Superior temporal gyrus (tissue), 1 donor: ENCODE results near the gene FAM83C.

Experiments used
- DNase-seq: peaks from one replicate; pipeline ENCODE4 v3.0.0-alpha.2; 2016; ENCODE audit errors: extremely low spot score

Gene FAM83C

GRCh38 chr20:35298264-35298663 is 6.0 kb upstream of the FAM83C start:
- no peak for DNase-seq

- DNase-seq = no peak
Measured at GRCh38 chr20:35297740-35298139, 5.5 kb upstream of the FAM83C start.

GRCh38 chr20:35297155-35297554 is 4.9 kb upstream of the FAM83C start:
- no peak for DNase-seq

GRCh38 chr20:35296101-35296554 is 3.9 kb upstream of the FAM83C start:
- DNase-seq = no peak

- no peak for DNase-seq
Measured at GRCh38 chr20:35295674-35296073, 3.4 kb upstream of the FAM83C start.

- no peak for DNase-seq
Measured at GRCh38 chr20:35295058-35295457, 2.8 kb upstream of the FAM83C start.

- DNase-seq = no peak
Measured at GRCh38 chr20:35294293-35294685, 2.1 kb upstream of the FAM83C start.

- DNase-seq = no peak
Measured at GRCh38 chr20:35293303-35294292, 1.4 kb upstream of the FAM83C start.

- no peak for DNase-seq
Measured at GRCh38 chr20:35292504-35293285, 470 bp upstream of the FAM83C start.

- DNase-seq = no peak
Measured at GRCh38 chr20:35290887-35291417, 1.3 kb downstream of the FAM83C start.

GRCh38 chr20:35290186-35290886 is 1.9 kb downstream of the FAM83C start:
- DNase-seq = no peak

- DNase-seq = no peak
Measured at GRCh38 chr20:35288325-35289060, 3.7 kb downstream of the FAM83C start.

GRCh38 chr20:35287509-35288324 is 4.5 kb downstream of the FAM83C start:
- no peak for DNase-seq

- no peak for DNase-seq
Measured at GRCh38 chr20:35286899-35287508, 5.2 kb downstream of the FAM83C start.

GRCh38 chr20:35286077-35286898 is 5.9 kb downstream of the FAM83C start:
- DNase-seq = no peak

GRCh38 chr20:35285806-35286076 is 6.5 kb downstream of the FAM83C start:
- no peak for DNase-seq

- no peak for DNase-seq
Measured at GRCh38 chr20:35284992-35285805, 7.0 kb downstream of the FAM83C start.
